Measurements from ENCODE around the gene CTNNA3.

DNA sequence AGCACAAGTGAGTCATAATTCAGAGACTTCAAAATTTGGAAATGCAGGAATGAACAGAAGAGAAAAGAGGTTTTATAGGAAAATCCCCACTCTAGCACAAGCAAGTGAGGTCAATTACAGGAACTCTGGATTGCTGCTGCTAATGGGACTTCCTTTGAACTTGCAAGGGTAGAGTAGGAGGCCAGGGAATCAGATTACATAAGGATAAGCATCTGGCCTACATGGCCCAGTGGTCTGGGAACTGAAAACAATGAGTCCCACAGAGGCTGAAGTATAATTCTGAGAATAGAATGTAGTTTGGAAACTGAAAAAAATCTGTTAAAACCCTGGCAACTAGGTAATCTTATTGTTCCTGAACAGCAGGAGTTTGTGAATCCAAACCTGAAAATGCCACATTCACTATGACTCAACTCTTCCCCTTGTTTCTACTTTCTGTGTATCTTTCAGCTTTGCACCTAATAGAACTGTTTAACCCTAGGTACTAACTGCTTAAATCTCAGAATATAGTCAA, 66.5 kb downstream of the CTNNA3 start:
- TF ChIP-seq EZH2 (IDR thresholded peaks at IDR 0.05; ENCODE audit: borderline replicate concordance, low read length) (no peak), CTCF (conservative IDR thresholded peaks at IDR 0.05 in 1 of 2, IDR thresholded peaks at IDR 0.05 in 1 of 2; ENCODE audit: extremely low read depth in 1 of 2, insufficient read depth in 1 of 2, low read depth in 1 of 2, low read length in 2 of 2) (no peak)

All from mammary epithelial cell (primary cell).